Measurements from ENCODE around the gene ACOT7. TPM values are rescaled to one million over a fixed set of nuclear protein-coding genes. Genes with fewer than 3 reads are reported as not detected.

ACOT7 gene
- total RNA-seq, 1 donor from 2014 or later: 175 TPM

GRCh38 chr1:6359216-6360116, 34.1 kb downstream of the ACOT7 start:
- TF ChIP-seq CTCF (IDR thresholded peaks at IDR 0.05; ENCODE audit: partially characterized antibody, unreplicated experiment): no peak
- peaks cover 5% of the 10 kb centered on the region for H3K9me3 Mint-ChIP-seq (ENCODE audit: unreplicated experiment)
- H3K27ac Mint-ChIP-seq (ENCODE audit: unreplicated experiment): no peak overlapping the region
- peaks cover 24% of the 10 kb centered on the region for H3K4me1 Mint-ChIP-seq (ENCODE audit: low read depth, unreplicated experiment)
- no peak overlapping the region for H3K4me3 Mint-ChIP-seq (ENCODE audit: unreplicated experiment)
- H3K36me3 Mint-ChIP-seq (ENCODE audit: unreplicated experiment): no peaks in the 10 kb centered on the region
- peaks cover 3% of the 10 kb centered on the region for H3K27me3 Mint-ChIP-seq (ENCODE audit: unreplicated experiment)
- no peak for DNase-seq

GRCh38 chr1:6358757-6359201, 34.8 kb downstream of the ACOT7 start:
- peaks cover 24% of the 10 kb centered on the region for H3K4me1 Mint-ChIP-seq (ENCODE audit: low read depth, unreplicated experiment)
- H3K9me3 Mint-ChIP-seq (ENCODE audit: unreplicated experiment): peaks cover 4% of the 10 kb centered on the region
- no peak overlapping the region for H3K27ac Mint-ChIP-seq (ENCODE audit: unreplicated experiment)
- no peak for DNase-seq
- peak overlapping the region; percentile 30 for H3K4me3 Mint-ChIP-seq (ENCODE audit: unreplicated experiment)
- H3K27me3 Mint-ChIP-seq (ENCODE audit: unreplicated experiment): peaks cover 3% of the 10 kb centered on the region
- H3K36me3 Mint-ChIP-seq (ENCODE audit: unreplicated experiment): no peaks in the 10 kb centered on the region
- TF ChIP-seq CTCF (IDR thresholded peaks at IDR 0.05; ENCODE audit: partially characterized antibody, unreplicated experiment): no peak

- H3K36me3 Mint-ChIP-seq (ENCODE audit: unreplicated experiment): no peaks in the 10 kb centered on the region
- H3K4me1 Mint-ChIP-seq (ENCODE audit: low read depth, unreplicated experiment): peaks cover 22% of the 10 kb centered on the region
- peaks cover 3% of the 10 kb centered on the region for H3K27me3 Mint-ChIP-seq (ENCODE audit: unreplicated experiment)
- peaks cover 4% of the 10 kb centered on the region for H3K9me3 Mint-ChIP-seq (ENCODE audit: unreplicated experiment)
- no peak for TF ChIP-seq CTCF (IDR thresholded peaks at IDR 0.05; ENCODE audit: partially characterized antibody, unreplicated experiment)
- H3K27ac Mint-ChIP-seq (ENCODE audit: unreplicated experiment): no peak overlapping the region
- H3K4me3 Mint-ChIP-seq (ENCODE audit: unreplicated experiment): no peak overlapping the region
- DNase-seq: no peak
Observed at GRCh38 chr1:6358144-6358624, 35.4 kb downstream of the ACOT7 start.

- no peak overlapping the region for H3K4me3 Mint-ChIP-seq (ENCODE audit: unreplicated experiment)
- H3K36me3 Mint-ChIP-seq (ENCODE audit: unreplicated experiment): no peaks in the 10 kb centered on the region
- no peak overlapping the region for H3K27ac Mint-ChIP-seq (ENCODE audit: unreplicated experiment)
- no peak for DNase-seq
- peaks cover 3% of the 10 kb centered on the region for H3K27me3 Mint-ChIP-seq (ENCODE audit: unreplicated experiment)
- H3K9me3 Mint-ChIP-seq (ENCODE audit: unreplicated experiment): peaks cover 4% of the 10 kb centered on the region
- H3K4me1 Mint-ChIP-seq (ENCODE audit: low read depth, unreplicated experiment): peaks cover 20% of the 10 kb centered on the region
- no peak for TF ChIP-seq CTCF (IDR thresholded peaks at IDR 0.05; ENCODE audit: partially characterized antibody, unreplicated experiment)
Observed at GRCh38 chr1:6357243-6357936, 36.2 kb downstream of the ACOT7 start.
